ENCODE results near the gene MAN2B2. TPM values are rescaled to one million over a fixed set of nuclear protein-coding genes. Genes with fewer than 3 reads are reported as not detected.
A peak's percentile ranks its signal among the peaks of the same experiment; 100 is the strongest.

MAN2B2 gene
- total RNA-seq (10 to 100 TPM; 51.5 to 53.2 TPM), polyA plus RNA-seq (10 to 100 TPM; 11.2 to 30.6 TPM)

- ChIA-PET POLR2A (ENCODE audit: partially characterized antibody) (interaction anchor here (0.7 to 2.6 kb wide), 12 partner anchors 13 to 493 kb away, joined by 3 to 21 read pairs (median 4); partner anchors contain the start of genes GRPEL1, MRFAP1 and S100P), CTCF (ENCODE audit: partially characterized antibody) (interaction anchor here (0.9 to 1.7 kb wide), 5 partner anchors 15 to 492 kb away, joined by 3 to 7 read pairs (median 5); no protein-coding TSS in a partner anchor)
- Histone ChIP-seq H3K27me3 (ENCODE audit: insufficient read depth, low read length) (no peaks in the 10 kb centered on the region), H3K4me1 (ENCODE audit: insufficient read depth, low read length) (peaks cover 26% of the 10 kb centered on the region), H3K27ac (ENCODE audit: low read depth, low read length) (peak within 1 kb of the TSS; percentile 77), H3K4me3 (ENCODE audit: low read length in 2 of 2) (peak within 1 kb of the TSS; percentile 84 to 97), H3K9me3 (ENCODE audit: control insufficient read depth in 1 of 2, low read length in 2 of 2) (no peaks in the 10 kb centered on the region), H3K36me3 (ENCODE audit: insufficient read depth, low read length) (peaks cover 22% of the 10 kb centered on the region)
- Mint-ChIP-seq H3K27ac (peak within 1 kb of the TSS; percentile 83 to 91 (median 88)), H3K36me3 (peaks cover 22 to 31% of the 10 kb centered on the region in 2 donors), H3K9me3 (no peaks in the 10 kb centered on the region), H3K4me1 (peaks cover 9 to 34% (median 12%) of the 10 kb centered on the region in 4 donors), H3K27me3 (no peaks in the 10 kb centered on the region), H3K4me3 (peak within 1 kb of the TSS; percentile 88 to 95 (median 90))
- peak; percentile 76 to 83 (median 77) for DNase-seq
- intact Hi-C loops (cut with micrococcal nuclease) = loop anchor here (1.0 kb wide), 1 partner anchor 65 kb away; the partner anchor contains the start of gene MRFAP1
These were observed at the start of gene MAN2B2 for GRCh38 chr4:6574747-6575502. TSS of gene MAN2B2 (plus strand) at chr4:6575189. CDS start at chr4:6575211, 22 bp downstream.

GRCh38 chr4:6525474-6525873 is 49.5 kb upstream of the MAN2B2 start:
- no peaks in the 10 kb centered on the region for H3K36me3 ChIP-seq (ENCODE audit: insufficient read depth, low read length)
- no peak overlapping the region for H3K4me3 ChIP-seq (ENCODE audit: low read length in 2 of 2)
- intact Hi-C loops (cut with micrococcal nuclease) = no loop called here
- H3K4me1 ChIP-seq (ENCODE audit: insufficient read depth, low read length) = no peaks in the 10 kb centered on the region
- DNase-seq = no peak
- ChIA-PET CTCF (ENCODE audit: partially characterized antibody) (no interaction called here), POLR2A (ENCODE audit: partially characterized antibody) (no interaction called here)
- peaks cover 0 to 12% of the 10 kb centered on the region in 2 donors for H3K27me3 Mint-ChIP-seq
- no peaks in the 10 kb centered on the region for H3K9me3 Mint-ChIP-seq
- H3K4me1 Mint-ChIP-seq = no peaks in the 10 kb centered on the region
- no peaks in the 10 kb centered on the region for H3K27me3 ChIP-seq (ENCODE audit: insufficient read depth, low read length)
- no peak overlapping the region for H3K27ac Mint-ChIP-seq
- no peaks in the 10 kb centered on the region for H3K9me3 ChIP-seq (ENCODE audit: control insufficient read depth in 1 of 2, low read length in 2 of 2)
- peak overlapping the region in 1 of 8 donors; percentile 38 for H3K4me3 Mint-ChIP-seq
- H3K27ac ChIP-seq (ENCODE audit: low read depth, low read length) = no peak overlapping the region
- no peaks in the 10 kb centered on the region for H3K36me3 Mint-ChIP-seq

GRCh38 chr4:6526156-6526555 is 48.8 kb upstream of the MAN2B2 start:
- H3K4me3 Mint-ChIP-seq = no peak overlapping the region
- H3K27me3 ChIP-seq (ENCODE audit: insufficient read depth, low read length) = no peaks in the 10 kb centered on the region
- no peaks in the 10 kb centered on the region for H3K36me3 Mint-ChIP-seq
- no peaks in the 10 kb centered on the region for H3K36me3 ChIP-seq (ENCODE audit: insufficient read depth, low read length)
- no peak overlapping the region for H3K27ac Mint-ChIP-seq
- H3K4me3 ChIP-seq (ENCODE audit: low read length in 2 of 2) = no peak overlapping the region
- no peaks in the 10 kb centered on the region for H3K4me1 ChIP-seq (ENCODE audit: insufficient read depth, low read length)
- ChIA-PET POLR2A (ENCODE audit: partially characterized antibody) (no interaction called here), CTCF (ENCODE audit: partially characterized antibody) (no interaction called here)
- no peaks in the 10 kb centered on the region for H3K9me3 Mint-ChIP-seq
- no peak for DNase-seq
- no peak overlapping the region for H3K27ac ChIP-seq (ENCODE audit: low read depth, low read length)
- no peaks in the 10 kb centered on the region for H3K4me1 Mint-ChIP-seq
- H3K27me3 Mint-ChIP-seq = peaks cover 0 to 11% of the 10 kb centered on the region in 2 donors
- intact Hi-C loops (cut with micrococcal nuclease) = no loop called here
- H3K9me3 ChIP-seq (ENCODE audit: control insufficient read depth in 1 of 2, low read length in 2 of 2) = no peaks in the 10 kb centered on the region

GRCh38 chr4:6526671-6527091 is 48.3 kb upstream of the MAN2B2 start:
- Histone ChIP-seq H3K36me3 (ENCODE audit: insufficient read depth, low read length) (no peaks in the 10 kb centered on the region), H3K27me3 (ENCODE audit: insufficient read depth, low read length) (no peaks in the 10 kb centered on the region), H3K9me3 (ENCODE audit: control insufficient read depth in 1 of 2, low read length in 2 of 2) (no peaks in the 10 kb centered on the region), H3K4me1 (ENCODE audit: insufficient read depth, low read length) (no peaks in the 10 kb centered on the region), H3K4me3 (ENCODE audit: low read length in 2 of 2) (no peak overlapping the region), H3K27ac (ENCODE audit: low read depth, low read length) (no peak overlapping the region)
- Mint-ChIP-seq H3K36me3 (no peaks in the 10 kb centered on the region), H3K9me3 (peaks cover 0 to 2% (median 0%) of the 10 kb centered on the region in 8 donors), H3K27me3 (peaks cover 0 to 10% of the 10 kb centered on the region in 2 donors), H3K27ac (no peak overlapping the region), H3K4me3 (no peak overlapping the region), H3K4me1 (no peaks in the 10 kb centered on the region)
- CTCF ChIA-PET (ENCODE audit: partially characterized antibody) = no interaction called here
- intact Hi-C loops (cut with micrococcal nuclease) = no loop called here
- no peak for DNase-seq
- POLR2A ChIA-PET (ENCODE audit: partially characterized antibody) = no interaction called here

GRCh38 chr4:6527259-6527658 is 47.7 kb upstream of the MAN2B2 start:
- H3K36me3 Mint-ChIP-seq = no peaks in the 10 kb centered on the region
- no peak overlapping the region for H3K27ac Mint-ChIP-seq
- no peaks in the 10 kb centered on the region for H3K4me1 Mint-ChIP-seq
- H3K9me3 ChIP-seq (ENCODE audit: control insufficient read depth in 1 of 2, low read length in 2 of 2) = no peaks in the 10 kb centered on the region
- no peak overlapping the region for H3K4me3 Mint-ChIP-seq
- POLR2A ChIA-PET (ENCODE audit: partially characterized antibody) = no interaction called here
- CTCF ChIA-PET (ENCODE audit: partially characterized antibody) = no interaction called here
- no peak overlapping the region for H3K4me3 ChIP-seq (ENCODE audit: low read length in 2 of 2)
- no peaks in the 10 kb centered on the region for H3K27me3 ChIP-seq (ENCODE audit: insufficient read depth, low read length)
- peaks cover 0 to 10% of the 10 kb centered on the region in 2 donors for H3K27me3 Mint-ChIP-seq
- peaks cover 0 to 2% (median 0%) of the 10 kb centered on the region in 8 donors for H3K9me3 Mint-ChIP-seq
- intact Hi-C loops (cut with micrococcal nuclease) = no loop called here
- H3K4me1 ChIP-seq (ENCODE audit: insufficient read depth, low read length) = no peaks in the 10 kb centered on the region
- H3K36me3 ChIP-seq (ENCODE audit: insufficient read depth, low read length) = no peaks in the 10 kb centered on the region
- no peak overlapping the region for H3K27ac ChIP-seq (ENCODE audit: low read depth, low read length)
- DNase-seq = no peak

GRCh38 chr4:6527683-6528595 is 47.0 kb upstream of the MAN2B2 start:
- H3K9me3 ChIP-seq (ENCODE audit: control insufficient read depth in 1 of 2, low read length in 2 of 2) = no peaks in the 10 kb centered on the region
- intact Hi-C loops (cut with micrococcal nuclease) = no loop called here
- Mint-ChIP-seq H3K36me3 (no peaks in the 10 kb centered on the region), H3K4me3 (no peak overlapping the region), H3K4me1 (no peaks in the 10 kb centered on the region), H3K9me3 (peaks cover 0 to 2% (median 0%) of the 10 kb centered on the region in 8 donors), H3K27me3 (peaks cover 0 to 10% of the 10 kb centered on the region in 2 donors), H3K27ac (no peak overlapping the region)
- no peaks in the 10 kb centered on the region for H3K4me1 ChIP-seq (ENCODE audit: insufficient read depth, low read length)
- H3K36me3 ChIP-seq (ENCODE audit: insufficient read depth, low read length) = no peaks in the 10 kb centered on the region
- ChIA-PET CTCF (ENCODE audit: partially characterized antibody) (no interaction called here), POLR2A (ENCODE audit: partially characterized antibody) (no interaction called here)
- DNase-seq = no peak
- H3K4me3 ChIP-seq (ENCODE audit: low read length in 2 of 2) = no peak overlapping the region
- H3K27ac ChIP-seq (ENCODE audit: low read depth, low read length) = no peak overlapping the region
- no peaks in the 10 kb centered on the region for H3K27me3 ChIP-seq (ENCODE audit: insufficient read depth, low read length)

GRCh38 chr4:6529021-6529420 is 46.0 kb upstream of the MAN2B2 start:
- no peaks in the 10 kb centered on the region for H3K36me3 ChIP-seq (ENCODE audit: insufficient read depth, low read length)
- CTCF ChIA-PET (ENCODE audit: partially characterized antibody) = no interaction called here

More at GRCh38 chr4:6529021-6529420, 46.0 kb upstream of the MAN2B2 start:
- Histone ChIP-seq H3K4me1 (ENCODE audit: insufficient read depth, low read length) (no peaks in the 10 kb centered on the region), H3K4me3 (ENCODE audit: low read length in 2 of 2) (no peak overlapping the region), H3K9me3 (ENCODE audit: control insufficient read depth in 1 of 2, low read length in 2 of 2) (no peaks in the 10 kb centered on the region), H3K27me3 (ENCODE audit: insufficient read depth, low read length) (no peaks in the 10 kb centered on the region), H3K27ac (ENCODE audit: low read depth, low read length) (no peak overlapping the region)
- peaks cover 0 to 10% of the 10 kb centered on the region in 2 donors for H3K27me3 Mint-ChIP-seq
- intact Hi-C loops (cut with micrococcal nuclease) = no loop called here
- H3K4me3 Mint-ChIP-seq = no peak overlapping the region
- H3K36me3 Mint-ChIP-seq = no peaks in the 10 kb centered on the region
- POLR2A ChIA-PET (ENCODE audit: partially characterized antibody) = no interaction called here
- H3K27ac Mint-ChIP-seq = no peak overlapping the region
- DNase-seq = no peak
- peaks cover 0 to 2% (median 0%) of the 10 kb centered on the region in 8 donors for H3K9me3 Mint-ChIP-seq
- no peaks in the 10 kb centered on the region for H3K4me1 Mint-ChIP-seq

All from CD4-positive, alpha-beta memory T cell (primary cell).